K562 (cell line): ENCODE measurements around the gene ADAMTS14. TPM values are rescaled to one million over a fixed set of nuclear protein-coding genes. Genes with fewer than 3 reads are reported as not detected.
A peak's percentile ranks its signal among the peaks of the same experiment; 100 is the strongest.

Experiments
- BCOR ChIP-seq: fragments of 450-650 bp; IDR thresholded peaks from 2 replicates; pipeline ENCODE4 v1.6.1; 2016
- CBX5 ChIP-seq: IDR thresholded peaks from 2 replicates; pipeline ENCODE4 v1.6.1; 2014; ENCODE audit warnings: low read depth, borderline replicate concordance
- CHD2 ChIP-seq: IDR thresholded peaks from 2 replicates; pipeline ENCODE4 v1.6.1; 2011; ENCODE audit warnings: low read depth, low read length
- EHMT2 ChIP-seq: fragments of 450-650 bp; IDR thresholded peaks from 2 replicates; pipeline ENCODE4 v1.6.1; 2018; ENCODE audit warnings: antibody characterized with exemption
- EP400 ChIP-seq: fragments of 450-650 bp; IDR thresholded peaks from 2 replicates; pipeline ENCODE4 v1.6.1; 2017; ENCODE audit warnings: antibody characterized with exemption, mild to moderate bottlenecking, moderate library complexity
- NFATC3 ChIP-seq: fragments of 450-650 bp; IDR thresholded peaks from 2 replicates; pipeline ENCODE4 v1.6.1; 2017; ENCODE audit warnings: mild to moderate bottlenecking
- NFIC ChIP-seq: fragments of 450-650 bp; IDR thresholded peaks from 2 replicates; pipeline ENCODE4 v1.6.1; 2017; ENCODE audit warnings: mild to moderate bottlenecking, inconsistent platforms
- PHB2 ChIP-seq: fragments of 450-650 bp; IDR thresholded peaks from 2 replicates; pipeline ENCODE4 v1.6.1; 2017; ENCODE audit warnings: low read depth
- PHF20 ChIP-seq: fragments of 450-650 bp; IDR thresholded peaks from 2 replicates; pipeline ENCODE4 v1.6.1; 2018; ENCODE audit not compliant: partially characterized antibody
- POU5F1 ChIP-seq: fragments of 150-350 bp; IDR thresholded peaks from 2 replicates; pipeline ENCODE4 v1.6.1; 2014; ENCODE audit warnings: borderline replicate concordance, low read length, low read depth, mild to moderate bottlenecking; ENCODE audit not compliant: partially characterized antibody
- RAD51 ChIP-seq: fragments of 450-650 bp; IDR thresholded peaks from 2 replicates; pipeline ENCODE4 v1.7.1; 2016; ENCODE audit warnings: low read depth, mild to moderate bottlenecking, borderline replicate concordance
- RBM22 ChIP-seq: fragments of 200-400 bp; formaldehyde crosslinking; IDR thresholded peaks from 2 replicates; pipeline ENCODE4 v1.6.1; 2018; ENCODE audit warnings: low read length, low read depth; ENCODE audit not compliant: poor library complexity, severe bottlenecking
- SIX5 ChIP-seq, 2 experiments: IDR thresholded peaks; 2 replicates each; pipeline ENCODE4 v1.6.1; 2011; ENCODE audit warnings: low read length in 2 of 2, borderline replicate concordance in 1 of 2, low read depth in 1 of 2, mild to moderate bottlenecking in 1 of 2, moderate library complexity in 1 of 2; ENCODE audit not compliant: insufficient read depth in 1 of 2
- SOX6 ChIP-seq: fragments of 450-650 bp; IDR thresholded peaks from 2 replicates; pipeline ENCODE4 v1.6.1; 2014; ENCODE audit warnings: mild to moderate bottlenecking
- SPI1 ChIP-seq: IDR thresholded peaks from 2 replicates; pipeline ENCODE4 v1.6.1; 2011; ENCODE audit warnings: low read depth, low read length, control low read depth, borderline replicate concordance
- STAG1 ChIP-seq: sonication (generic); formaldehyde crosslinking; IDR thresholded peaks from 2 replicates; pipeline ENCODE4 v1.5.0; 2020; ENCODE audit warnings: missing genetic modification reagents, borderline replicate concordance
- SUPT5H ChIP-seq: fragments of 450-650 bp; IDR thresholded peaks from 2 replicates; pipeline ENCODE4 v1.6.1; 2016
- TRIM28 ChIP-seq: fragments of 450-650 bp; IDR thresholded peaks from 2 replicates; pipeline ENCODE4 v1.6.1; 2017
- ZBTB1 ChIP-seq: sonication (generic); formaldehyde crosslinking; IDR thresholded peaks from 2 replicates; pipeline ENCODE4 v1.8.1; 2023; ENCODE audit warnings: missing genetic modification reagents, low read depth, mild to moderate bottlenecking, borderline replicate concordance
- ZNF133 ChIP-seq: fragments of 250-450 bp; sonication (Bioruptor Pico); IDR thresholded peaks from 2 replicates; pipeline ENCODE4 v1.4.0; 2020; ENCODE audit warnings: mild to moderate bottlenecking
- ZNF143 ChIP-seq: sonication (generic); formaldehyde crosslinking; IDR thresholded peaks from 2 replicates; pipeline ENCODE4 v1.9.0; 2022; ENCODE audit warnings: mild to moderate bottlenecking, missing genetic modification reagents
- ZNF212 ChIP-seq: fragments of 450-650 bp; formaldehyde crosslinking; IDR thresholded peaks from 2 replicates; pipeline ENCODE4 v1.4.0; 2020; ENCODE audit warnings: mild to moderate bottlenecking
- ZNF696 ChIP-seq: fragments of 250-450 bp; sonication (Bioruptor Pico); conservative IDR thresholded peaks from 2 replicates; pipeline ENCODE4 v1.4.0; 2020; ENCODE audit warnings: mild to moderate bottlenecking, moderate library complexity
- polyA plus RNA-seq, 8 experiments: library from polyadenylated mRNA; depleted of rRNA in 4 of 8; stranded (reverse) in 5 of 8; unstranded in 3 of 8; fragments of >200 nt; fragmentation: Nextera tagmentation in 2 of 8; fragmentation: Illumina TruSeq in 1 of 8; extraction: Ambion mirVana in 2 of 8; extraction: Trizol in 1 of 8; gene quantifications; 2 replicates each; pipeline versions ENCODE4 v1.2.1 to v1.2.3, GENCODE V29; 2011 to 2014; ENCODE audit warnings: inconsistent platforms in 1 of 8, missing spikeins in 1 of 8
- total RNA-seq, 7 experiments: library from RNA; depleted of rRNA in 6 of 7; stranded (reverse); fragments of >200 nt in 6 of 7; fragmentation: Illumina TruSeq in 2 of 7; extraction: Trizol in 2 of 7; gene quantifications; 2 replicates each; pipeline versions ENCODE4 v1.2.1 to v1.2.3, GENCODE V29; 2011 to 2021; ENCODE audit warnings: low replicate concordance in 1 of 7
- TF ChIP-seq, protein P1 (sequence below): fragments of 450-650 bp; IDR thresholded peaks from 2 replicates; pipeline ENCODE4 v1.7.1; 2018; ENCODE audit warnings: mild to moderate bottlenecking, low read depth; ENCODE audit not compliant: partially characterized antibody
- TF ChIP-seq, protein P2 (sequence below): fragments of 250-450 bp; sonication (Bioruptor Pico); IDR thresholded peaks from 2 replicates; pipeline ENCODE4 v1.8.0; 2021; ENCODE audit warnings: moderate library complexity, mild to moderate bottlenecking, inconsistent platforms
- TF ChIP-seq, protein P3 (sequence below): sonication (generic); formaldehyde crosslinking; IDR thresholded peaks from 2 replicates; pipeline ENCODE4 v1.8.1; 2023; ENCODE audit warnings: mild to moderate bottlenecking, missing genetic modification reagents

Gene ADAMTS14
- total and polyA plus RNA-seq, 9 of the 15 experiments (the other 6 are each of a cell fraction or from before 2014, with no cell fraction given), result 0.04 to 37.4 (median 15.9) TPM

DNA sequence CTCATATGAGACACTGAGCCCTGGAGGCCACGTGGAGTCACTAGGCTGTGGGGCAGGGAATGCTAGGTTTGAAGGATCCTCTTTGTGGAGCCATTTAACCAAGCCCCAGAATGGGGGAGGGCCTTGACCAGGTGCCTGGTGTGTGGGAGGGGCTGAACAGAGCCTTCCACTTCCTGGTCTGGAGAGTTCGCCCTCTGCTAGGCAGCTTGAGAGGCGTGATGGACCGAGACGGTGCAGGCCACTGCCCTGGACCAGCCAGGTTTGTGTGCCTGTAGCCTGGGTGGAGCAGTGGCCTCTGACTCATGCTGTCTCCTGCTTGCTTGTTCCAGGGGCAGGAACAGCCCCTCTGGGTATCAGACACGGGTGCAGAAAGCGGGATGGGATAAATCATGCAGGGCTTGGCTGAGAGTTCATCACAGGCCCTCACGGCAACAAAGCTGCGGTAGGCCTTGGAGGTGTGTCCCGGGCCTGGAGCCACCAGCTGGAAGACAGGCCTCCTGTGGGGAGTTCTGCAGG lies 27.4 kb downstream of the ADAMTS14 start (continued):
- TF ChIP-seq, protein P1, sequence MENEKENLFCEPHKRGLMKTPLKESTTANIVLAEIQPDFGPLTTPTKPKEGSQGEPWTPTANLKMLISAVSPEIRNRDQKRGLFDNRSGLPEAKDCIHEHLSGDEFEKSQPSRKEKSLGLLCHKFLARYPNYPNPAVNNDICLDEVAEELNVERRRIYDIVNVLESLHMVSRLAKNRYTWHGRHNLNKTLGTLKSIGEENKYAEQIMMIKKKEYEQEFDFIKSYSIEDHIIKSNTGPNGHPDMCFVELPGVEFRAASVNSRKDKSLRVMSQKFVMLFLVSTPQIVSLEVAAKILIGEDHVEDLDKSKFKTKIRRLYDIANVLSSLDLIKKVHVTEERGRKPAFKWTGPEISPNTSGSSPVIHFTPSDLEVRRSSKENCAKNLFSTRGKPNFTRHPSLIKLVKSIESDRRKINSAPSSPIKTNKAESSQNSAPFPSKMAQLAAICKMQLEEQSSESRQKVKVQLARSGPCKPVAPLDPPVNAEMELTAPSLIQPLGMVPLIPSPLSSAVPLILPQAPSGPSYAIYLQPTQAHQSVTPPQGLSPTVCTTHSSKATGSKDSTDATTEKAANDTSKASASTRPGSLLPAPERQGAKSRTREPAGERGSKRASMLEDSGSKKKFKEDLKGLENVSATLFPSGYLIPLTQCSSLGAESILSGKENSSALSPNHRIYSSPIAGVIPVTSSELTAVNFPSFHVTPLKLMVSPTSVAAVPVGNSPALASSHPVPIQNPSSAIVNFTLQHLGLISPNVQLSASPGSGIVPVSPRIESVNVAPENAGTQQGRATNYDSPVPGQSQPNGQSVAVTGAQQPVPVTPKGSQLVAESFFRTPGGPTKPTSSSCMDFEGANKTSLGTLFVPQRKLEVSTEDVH, result no peak
- TF ChIP-seq CHD2 (no peak), STAG1 (CRISPR knock-in tag) (no peak), SUPT5H (no peak), ZNF696 (CRISPR knock-in tag) (no peak), ZNF212 (CRISPR knock-in tag) (no peak), TRIM28 (no peak), SPI1 (peak; percentile 71; the same call in 1 of the 2 replicates), EHMT2 (no peak; the same call in 1 of the 2 replicates), ZBTB1 (CRISPR knock-in tag) (no peak), PHB2 (no peak), PHF20 (peak; percentile 38), RAD51 (no peak), EP400 (peak; percentile 38; the same call in 1 of the 2 replicates), CBX5 (no peak), NFIC (no peak), NFATC3 (no peak), ZNF143 (CRISPR knock-in tag) (no peak), BCOR (no peak), ZNF133 (CRISPR knock-in tag) (no peak), SIX5 (IDR thresholded peaks at IDR 0.05; ENCODE audit: borderline replicate concordance in 1 of 2, insufficient read depth in 1 of 2, low read depth in 1 of 2, low read length in 2 of 2) (no peak), SOX6 (no peak), POU5F1 (no peak), RBM22 (no peak)
- TF ChIP-seq, protein P2, sequence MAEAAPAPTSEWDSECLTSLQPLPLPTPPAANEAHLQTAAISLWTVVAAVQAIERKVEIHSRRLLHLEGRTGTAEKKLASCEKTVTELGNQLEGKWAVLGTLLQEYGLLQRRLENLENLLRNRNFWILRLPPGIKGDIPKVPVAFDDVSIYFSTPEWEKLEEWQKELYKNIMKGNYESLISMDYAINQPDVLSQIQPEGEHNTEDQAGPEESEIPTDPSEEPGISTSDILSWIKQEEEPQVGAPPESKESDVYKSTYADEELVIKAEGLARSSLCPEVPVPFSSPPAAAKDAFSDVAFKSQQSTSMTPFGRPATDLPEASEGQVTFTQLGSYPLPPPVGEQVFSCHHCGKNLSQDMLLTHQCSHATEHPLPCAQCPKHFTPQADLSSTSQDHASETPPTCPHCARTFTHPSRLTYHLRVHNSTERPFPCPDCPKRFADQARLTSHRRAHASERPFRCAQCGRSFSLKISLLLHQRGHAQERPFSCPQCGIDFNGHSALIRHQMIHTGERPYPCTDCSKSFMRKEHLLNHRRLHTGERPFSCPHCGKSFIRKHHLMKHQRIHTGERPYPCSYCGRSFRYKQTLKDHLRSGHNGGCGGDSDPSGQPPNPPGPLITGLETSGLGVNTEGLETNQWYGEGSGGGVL, result no peak
- TF ChIP-seq, protein P3, sequence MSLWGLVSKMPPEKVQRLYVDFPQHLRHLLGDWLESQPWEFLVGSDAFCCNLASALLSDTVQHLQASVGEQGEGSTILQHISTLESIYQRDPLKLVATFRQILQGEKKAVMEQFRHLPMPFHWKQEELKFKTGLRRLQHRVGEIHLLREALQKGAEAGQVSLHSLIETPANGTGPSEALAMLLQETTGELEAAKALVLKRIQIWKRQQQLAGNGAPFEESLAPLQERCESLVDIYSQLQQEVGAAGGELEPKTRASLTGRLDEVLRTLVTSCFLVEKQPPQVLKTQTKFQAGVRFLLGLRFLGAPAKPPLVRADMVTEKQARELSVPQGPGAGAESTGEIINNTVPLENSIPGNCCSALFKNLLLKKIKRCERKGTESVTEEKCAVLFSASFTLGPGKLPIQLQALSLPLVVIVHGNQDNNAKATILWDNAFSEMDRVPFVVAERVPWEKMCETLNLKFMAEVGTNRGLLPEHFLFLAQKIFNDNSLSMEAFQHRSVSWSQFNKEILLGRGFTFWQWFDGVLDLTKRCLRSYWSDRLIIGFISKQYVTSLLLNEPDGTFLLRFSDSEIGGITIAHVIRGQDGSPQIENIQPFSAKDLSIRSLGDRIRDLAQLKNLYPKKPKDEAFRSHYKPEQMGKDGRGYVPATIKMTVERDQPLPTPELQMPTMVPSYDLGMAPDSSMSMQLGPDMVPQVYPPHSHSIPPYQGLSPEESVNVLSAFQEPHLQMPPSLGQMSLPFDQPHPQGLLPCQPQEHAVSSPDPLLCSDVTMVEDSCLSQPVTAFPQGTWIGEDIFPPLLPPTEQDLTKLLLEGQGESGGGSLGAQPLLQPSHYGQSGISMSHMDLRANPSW (CRISPR knock-in tag), result no peak
